GM18951 (cell line): Measurements from ENCODE around the gene COPS3.

Experiments used
- POLR2A ChIP-seq: IDR thresholded peaks from 4 replicates; pipeline ENCODE4 v1.6.1; 2011; ENCODE audit warnings: mild to moderate bottlenecking; ENCODE audit not compliant: insufficient read length, insufficient read depth; ENCODE audit errors: extremely low read depth
- in situ Hi-C: fragments of 300-500 bp; cut with MboI; formaldehyde crosslinking; loops from one replicate; pipeline ENCODE4 v1.12.0; 2022; ENCODE audit warnings: low sequenced_read_pairs, mixed read lengths, inconsistent platforms; ENCODE audit not compliant: unreplicated experiment

COPS3 gene

DNA sequence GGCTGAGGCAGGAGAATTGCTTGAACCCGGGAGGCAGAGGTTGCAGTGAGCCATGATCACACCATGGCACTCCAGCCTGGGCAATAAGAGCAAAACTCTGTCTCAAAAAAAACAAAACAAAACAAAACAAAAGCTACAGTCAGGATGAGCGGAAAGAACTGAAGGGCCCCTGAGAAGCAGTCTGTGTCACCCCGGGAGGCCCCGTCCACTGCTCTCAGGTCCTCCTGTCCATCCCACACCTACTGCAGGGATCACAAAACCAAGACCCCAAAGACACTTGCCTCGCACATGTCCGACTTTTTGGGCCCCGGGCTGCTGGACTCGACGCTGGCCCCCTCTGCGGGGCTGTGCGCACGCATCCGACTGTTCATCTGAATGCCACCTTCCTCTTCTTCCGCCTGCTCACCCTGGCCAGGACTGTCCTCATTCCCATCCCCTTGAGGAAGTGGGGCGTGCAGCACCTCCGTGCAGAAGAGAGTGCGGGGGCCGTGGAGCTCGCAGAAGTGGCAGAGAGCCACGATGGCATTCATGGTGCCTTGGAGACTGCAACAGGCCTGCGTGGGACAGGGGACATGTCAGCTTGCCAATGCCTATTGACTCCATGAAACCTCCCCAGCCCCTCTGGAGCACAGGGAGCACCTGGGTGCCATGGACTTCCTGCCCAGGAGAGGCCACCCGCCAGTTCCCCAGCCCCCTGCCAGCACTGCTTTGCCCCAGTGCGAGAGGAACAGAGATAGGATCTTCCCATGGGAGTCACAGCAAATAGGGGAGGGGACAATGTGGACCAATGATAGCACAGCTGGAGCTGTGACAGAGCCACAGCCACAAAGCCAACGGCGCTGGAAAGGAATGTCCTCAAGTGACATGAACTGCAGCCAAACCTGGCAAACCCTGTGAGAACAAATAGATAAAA, 53.2 kb downstream of the COPS3 start:
- in situ Hi-C loops = no loop called here

DNA sequence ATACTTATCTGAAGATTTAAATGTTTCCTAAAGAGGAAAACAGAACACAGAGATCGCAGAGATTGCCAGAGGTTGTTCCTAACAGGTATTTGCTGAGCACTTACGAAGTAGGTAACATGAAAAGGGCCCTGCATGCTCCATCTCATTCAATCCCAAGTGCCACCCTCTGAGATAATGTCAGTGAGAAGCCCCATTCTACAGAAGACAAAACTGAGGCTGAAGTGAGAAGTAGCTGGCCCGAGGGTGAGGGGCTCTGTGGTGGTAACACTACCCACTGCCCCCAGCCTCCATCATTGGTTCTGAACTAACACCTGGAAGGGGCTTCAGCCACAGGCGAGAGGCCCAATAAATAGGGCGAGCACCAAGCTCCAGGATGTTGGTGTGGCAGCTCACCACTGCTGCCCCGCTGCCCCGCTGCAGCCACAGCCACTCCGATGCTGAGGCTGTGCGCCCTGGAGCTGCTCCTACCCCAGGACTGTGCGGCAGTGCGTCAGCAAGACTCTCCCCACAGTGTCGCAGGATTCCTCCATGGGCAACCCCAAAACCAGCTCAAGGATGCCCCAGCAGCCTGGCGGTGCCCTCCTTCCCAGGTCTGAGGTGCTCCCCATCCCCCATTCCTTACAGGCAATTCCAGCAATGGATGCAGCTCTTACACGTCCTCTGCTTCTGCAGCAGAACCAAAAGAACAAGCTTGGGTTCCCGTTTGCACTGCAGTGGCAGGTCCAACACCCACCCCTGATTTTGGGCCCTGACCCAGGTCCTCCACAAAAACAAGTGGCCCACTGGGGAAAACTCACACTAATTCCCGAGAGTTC, 54.4 kb downstream of the COPS3 start:
- in situ Hi-C loops = no loop called here
- TF ChIP-seq POLR2A = no peak

More for the DNA sequence above, 53.2 kb downstream of the COPS3 start:
- TF ChIP-seq POLR2A = no peak

- no peak for TF ChIP-seq POLR2A
- in situ Hi-C loops = no loop called here
Measured at GRCh38 chr17:17225901-17226300, 55.1 kb downstream of the COPS3 start.

GRCh38 chr17:17224137-17224536, 56.9 kb downstream of the COPS3 start:
- no peak for TF ChIP-seq POLR2A
- in situ Hi-C loops = no loop called here

GRCh38 chr17:17223736-17224135, 57.3 kb downstream of the COPS3 start:
- TF ChIP-seq POLR2A = no peak
- in situ Hi-C loops = no loop called here

DNA sequence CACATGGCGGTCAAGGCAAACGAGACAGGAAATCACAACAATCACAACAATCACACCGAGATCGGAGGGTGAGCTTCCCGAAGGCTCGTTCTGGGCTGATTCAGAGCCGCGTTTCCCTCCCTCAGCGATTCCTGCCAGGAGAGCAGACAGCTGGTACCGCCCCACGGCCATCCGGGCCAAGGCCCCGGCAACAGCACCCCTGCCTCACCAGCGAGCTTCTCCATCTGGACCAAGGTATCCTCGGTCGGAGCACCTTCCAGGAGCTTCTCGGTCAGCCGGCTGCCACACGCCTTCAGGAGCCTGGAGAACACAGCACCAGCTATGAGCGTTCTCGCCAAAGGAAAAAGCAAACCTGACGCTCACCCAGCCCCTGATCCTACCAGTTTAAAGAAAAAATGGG, 59.7 kb downstream of the COPS3 start:
- in situ Hi-C loops = no loop called here
- TF ChIP-seq POLR2A = no peak

- no peak for TF ChIP-seq POLR2A
- in situ Hi-C loops = no loop called here
Measured at GRCh38 chr17:17220529-17220928, 60.5 kb downstream of the COPS3 start.

DNA sequence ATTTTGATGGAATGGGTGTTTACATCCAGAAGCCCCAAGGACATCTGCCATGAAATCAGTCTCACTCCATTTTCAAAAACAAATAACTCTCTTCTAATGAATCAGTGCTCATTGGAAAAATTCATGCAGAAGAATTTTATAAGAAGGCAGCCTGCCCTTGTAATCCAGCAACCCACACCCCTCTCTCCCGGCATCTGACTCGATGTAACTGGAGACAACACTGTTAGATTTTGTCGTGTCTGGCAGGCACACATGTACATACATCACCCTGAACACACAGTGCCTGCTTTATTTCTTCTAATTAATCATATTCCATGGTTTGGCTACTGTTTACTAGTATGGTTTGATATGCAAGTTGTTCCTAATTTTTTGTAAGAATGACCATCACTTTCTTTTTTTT, 63.1 kb downstream of the COPS3 start:
- no peak for TF ChIP-seq POLR2A
- in situ Hi-C loops = no loop called here

GRCh38 chr17:17216776-17217175, 64.3 kb downstream of the COPS3 start:
- no peak for TF ChIP-seq POLR2A
- in situ Hi-C loops = no loop called here

GRCh38 chr17:17216236-17216635, 64.8 kb downstream of the COPS3 start:
- in situ Hi-C loops = no loop called here
- TF ChIP-seq POLR2A = no peak

DNA sequence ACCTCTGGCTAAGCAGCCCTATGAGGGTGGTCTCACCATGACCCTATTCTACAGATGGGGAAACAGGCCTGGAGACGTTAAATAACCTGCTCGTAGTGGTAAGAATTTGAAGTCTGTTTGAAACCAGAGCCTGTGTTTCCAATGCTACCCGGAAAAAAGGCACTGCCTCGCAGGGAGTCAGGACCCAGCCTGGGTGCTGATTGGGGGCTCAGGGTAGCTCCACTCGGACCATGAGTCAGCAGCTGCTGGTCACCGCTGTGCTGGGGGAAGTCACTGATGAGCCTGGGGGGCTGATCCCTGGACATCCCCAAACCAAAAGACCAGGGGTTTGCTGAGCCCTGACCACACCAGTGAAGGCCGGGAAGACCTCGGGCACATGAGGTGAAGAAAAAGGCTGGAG, 65.5 kb downstream of the COPS3 start:
- TF ChIP-seq POLR2A = no peak
- in situ Hi-C loops = no loop called here

- no peak for TF ChIP-seq POLR2A
- in situ Hi-C loops = no loop called here
Measured at GRCh38 chr17:17214646-17215436, 66.2 kb downstream of the COPS3 start.

- no peak for TF ChIP-seq POLR2A
- in situ Hi-C loops = no loop called here
Measured at GRCh38 chr17:17213775-17214174, 67.3 kb downstream of the COPS3 start.
